Smooth muscle cell (in vitro differentiated cells): ENCODE measurements around the gene TECPR1. TPM values are rescaled to one million over a fixed set of nuclear protein-coding genes. Genes with fewer than 3 reads are reported as not detected.

Experiments used
- DNase-seq: peaks from one replicate; lab custom pipeline; 2025; ENCODE audit not compliant: unreplicated experiment; lab: John Stamatoyannopoulos, UW
- H2AFZ ChIP-seq: fragments of 200-600 bp; sonication (generic); 2 replicates; pipeline ENCODE4 v1.6.0; 2016; ENCODE audit warnings: antibody characterized with exemption, low read depth, mild to moderate bottlenecking
- H3F3A ChIP-seq: fragments of 200-600 bp; sonication (generic); 2 replicates; pipeline ENCODE4 v1.6.0; 2017; ENCODE audit warnings: antibody characterized with exemption, low read depth
- H3K27ac ChIP-seq: fragments of 200-600 bp; sonication (generic); 2 replicates; pipeline ENCODE4 v1.5.1; 2016; ENCODE audit warnings: low read depth, mild to moderate bottlenecking
- H3K27me3 ChIP-seq: fragments of 200-600 bp; sonication (generic); 2 replicates; pipeline ENCODE4 v1.6.1; 2016; ENCODE audit warnings: low read depth, mild to moderate bottlenecking
- H3K36me3 ChIP-seq: fragments of 200-600 bp; sonication (generic); 2 replicates; pipeline ENCODE4 v1.5.1; 2016; ENCODE audit warnings: low read depth
- H3K4me1 ChIP-seq: fragments of 200-600 bp; sonication (generic); 2 replicates; pipeline ENCODE4 v1.5.1; 2016; ENCODE audit warnings: low read depth
- H3K4me2 ChIP-seq: fragments of 200-600 bp; sonication (generic); 2 replicates; pipeline ENCODE4 v1.6.0; 2016; ENCODE audit warnings: mild to moderate bottlenecking
- H3K4me3 ChIP-seq: fragments of 200-600 bp; sonication (generic); 2 replicates; pipeline ENCODE4 v1.5.1; 2016; ENCODE audit warnings: mild to moderate bottlenecking
- H3K79me2 ChIP-seq: fragments of 200-600 bp; sonication (generic); 2 replicates; pipeline ENCODE4 v1.6.0; 2016; ENCODE audit warnings: low read depth, mild to moderate bottlenecking
- H3K9ac ChIP-seq: fragments of 200-600 bp; sonication (generic); 2 replicates; pipeline ENCODE4 v1.6.0; 2016; ENCODE audit warnings: low read depth
- H3K9me3 ChIP-seq: fragments of 200-600 bp; sonication (generic); replicated peaks from 2 replicates; pipeline ENCODE4 v1.5.1; 2016; ENCODE audit warnings: low read depth
- H4K20me1 ChIP-seq: fragments of 200-600 bp; sonication (generic); 2 replicates; pipeline ENCODE4 v1.6.0; 2016; ENCODE audit warnings: low read depth
- CTCF ChIP-seq: fragments of 200-600 bp; sonication (generic); IDR thresholded peaks from 2 replicates; pipeline ENCODE4 v1.5.1; 2017; ENCODE audit warnings: borderline replicate concordance, mild to moderate bottlenecking, antibody characterized with exemption; ENCODE audit not compliant: insufficient read depth, poor library complexity, severe bottlenecking
- WGBS: methylation state at CpG from one replicate; pipeline ENCODE4 v1.1.7; 2016; ENCODE audit warnings: low lambda C conversion rate; 5-methylcytosine and 5-hydroxymethylcytosine counted together
- polyA plus RNA-seq: library from polyadenylated mRNA; unstranded; fragments of >200 nt; fragmentation: Nextera tagmentation; extraction: Ambion mirVana; gene quantifications from 2 replicates; pipeline ENCODE4 v1.2.1, GENCODE V29; 2016
- total RNA-seq: library from RNA; depleted of rRNA; stranded (reverse); fragments of >200 nt; gene quantifications from 2 replicates; pipeline ENCODE4 v1.2.3, GENCODE V29; 2014

Gene TECPR1
- total and polyA plus RNA-seq, 2 experiments from 2014 or later = 8.9 to 33.1 TPM

- H3K27ac ChIP-seq = no peak overlapping the region
- 95% methylated on average over 4 of the region's 4 CpGs for WGBS
- no peaks in the 10 kb centered on the region for H3K36me3 ChIP-seq
- H3K4me3 ChIP-seq = no peak overlapping the region
- H3K4me1 ChIP-seq = peaks cover 23% of the 10 kb centered on the region
- H3K4me2 ChIP-seq = no peak overlapping the region
- H3K9me3 ChIP-seq = no peaks in the 10 kb centered on the region
- H3K27me3 ChIP-seq = no peaks in the 10 kb centered on the region
- H2AFZ ChIP-seq = no peak overlapping the region
- H3K9ac ChIP-seq = no peak overlapping the region
- peaks cover 4% of the 10 kb centered on the region for H3F3A ChIP-seq
- no peak for DNase-seq
- TF ChIP-seq CTCF = no peak
- H4K20me1 ChIP-seq = peaks cover 18% of the 10 kb centered on the region
- peaks cover 23% of the 10 kb centered on the region for H3K79me2 ChIP-seq
Observed at GRCh38 chr7:98278936-98279335, 26.9 kb upstream of the TECPR1 start.

DNA sequence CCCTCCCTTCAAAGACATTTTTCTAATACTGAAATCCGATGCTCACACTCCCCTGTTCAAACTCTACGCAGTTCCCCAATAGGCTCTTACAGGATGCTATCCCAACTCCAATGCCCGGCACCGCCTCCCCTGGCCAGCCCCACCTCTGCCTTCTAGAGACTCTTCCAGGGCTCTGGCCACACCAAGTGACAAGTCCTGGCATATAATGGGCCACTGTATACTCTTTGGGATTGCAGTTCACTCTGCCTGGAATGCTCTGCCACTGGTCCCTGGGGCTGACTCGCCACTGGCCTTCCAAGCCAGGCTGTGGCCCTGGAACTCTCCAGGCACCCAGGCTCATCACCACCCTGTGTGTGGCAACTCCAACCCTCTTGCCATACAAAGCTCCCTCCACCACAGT lies 26.4 kb upstream of the TECPR1 start:
- Histone ChIP-seq H3K4me3 (no peak overlapping the region), H3K9ac (no peak overlapping the region), H4K20me1 (peaks cover 13% of the 10 kb centered on the region), H2AFZ (no peak overlapping the region), H3K9me3 (no peaks in the 10 kb centered on the region), H3F3A (no peaks in the 10 kb centered on the region), H3K36me3 (no peaks in the 10 kb centered on the region), H3K27ac (no peak overlapping the region), H3K27me3 (no peaks in the 10 kb centered on the region), H3K79me2 (peaks cover 18% of the 10 kb centered on the region), H3K4me1 (peaks cover 19% of the 10 kb centered on the region), H3K4me2 (no peak overlapping the region)
- TF ChIP-seq CTCF = no peak
- 88% methylated on average over 5 of the region's 5 CpGs for WGBS
- DNase-seq = no peak

- Histone ChIP-seq H3F3A (no peaks in the 10 kb centered on the region), H3K4me3 (no peak overlapping the region), H3K27ac (no peak overlapping the region), H4K20me1 (no peaks in the 10 kb centered on the region), H3K27me3 (no peaks in the 10 kb centered on the region), H3K4me1 (peaks cover 7% of the 10 kb centered on the region), H3K9ac (no peak overlapping the region), H3K79me2 (no peaks in the 10 kb centered on the region), H3K4me2 (no peak overlapping the region), H3K36me3 (no peaks in the 10 kb centered on the region), H2AFZ (no peak overlapping the region), H3K9me3 (no peaks in the 10 kb centered on the region)
- DNase-seq = no peak
- WGBS = 84% methylated on average over 5 of the region's 5 CpGs
- TF ChIP-seq CTCF = no peak
Observed at GRCh38 chr7:98276241-98276761, 24.3 kb upstream of the TECPR1 start.

DNA sequence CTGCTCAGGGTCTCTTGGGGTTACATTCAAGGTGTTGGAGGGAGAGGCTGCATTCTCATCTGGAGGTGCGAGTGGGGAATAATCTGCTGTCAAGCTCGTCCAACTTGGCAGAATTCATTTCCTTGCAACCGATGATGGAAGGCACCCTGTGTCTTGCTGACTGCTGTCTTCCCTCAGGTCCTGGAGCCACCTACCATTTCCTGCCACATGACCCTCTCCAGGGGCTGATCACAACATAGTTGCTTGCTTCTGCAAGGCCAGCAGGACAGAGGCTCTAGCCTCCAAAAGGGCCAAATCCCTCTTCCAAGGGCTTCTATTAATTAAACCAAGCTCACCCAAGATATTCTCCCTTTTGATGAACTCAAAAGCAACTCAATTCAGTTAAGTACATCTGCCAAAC lies 15.3 kb upstream of the TECPR1 start:
- WGBS = 91% methylated on average over 3 of the region's 3 CpGs
- TF ChIP-seq CTCF = no peak
- no peak overlapping the region for H2AFZ ChIP-seq

More for the DNA sequence above, 15.3 kb upstream of the TECPR1 start:
- Histone ChIP-seq H3K9me3 (no peaks in the 10 kb centered on the region), H3K27ac (no peak overlapping the region), H3K4me3 (no peak overlapping the region), H3K4me1 (no peaks in the 10 kb centered on the region), H3K9ac (no peak overlapping the region), H3K4me2 (no peak overlapping the region), H4K20me1 (no peaks in the 10 kb centered on the region), H3F3A (no peaks in the 10 kb centered on the region), H3K27me3 (no peaks in the 10 kb centered on the region), H3K36me3 (no peaks in the 10 kb centered on the region), H3K79me2 (no peaks in the 10 kb centered on the region)
- no peak for DNase-seq
